Measurements from ENCODE around the gene TBL2. TPM values are rescaled to one million over a fixed set of nuclear protein-coding genes. Genes with fewer than 3 reads are reported as not detected.

Gene TBL2
- total RNA-seq, 1 donor: 68.7 TPM

DNA sequence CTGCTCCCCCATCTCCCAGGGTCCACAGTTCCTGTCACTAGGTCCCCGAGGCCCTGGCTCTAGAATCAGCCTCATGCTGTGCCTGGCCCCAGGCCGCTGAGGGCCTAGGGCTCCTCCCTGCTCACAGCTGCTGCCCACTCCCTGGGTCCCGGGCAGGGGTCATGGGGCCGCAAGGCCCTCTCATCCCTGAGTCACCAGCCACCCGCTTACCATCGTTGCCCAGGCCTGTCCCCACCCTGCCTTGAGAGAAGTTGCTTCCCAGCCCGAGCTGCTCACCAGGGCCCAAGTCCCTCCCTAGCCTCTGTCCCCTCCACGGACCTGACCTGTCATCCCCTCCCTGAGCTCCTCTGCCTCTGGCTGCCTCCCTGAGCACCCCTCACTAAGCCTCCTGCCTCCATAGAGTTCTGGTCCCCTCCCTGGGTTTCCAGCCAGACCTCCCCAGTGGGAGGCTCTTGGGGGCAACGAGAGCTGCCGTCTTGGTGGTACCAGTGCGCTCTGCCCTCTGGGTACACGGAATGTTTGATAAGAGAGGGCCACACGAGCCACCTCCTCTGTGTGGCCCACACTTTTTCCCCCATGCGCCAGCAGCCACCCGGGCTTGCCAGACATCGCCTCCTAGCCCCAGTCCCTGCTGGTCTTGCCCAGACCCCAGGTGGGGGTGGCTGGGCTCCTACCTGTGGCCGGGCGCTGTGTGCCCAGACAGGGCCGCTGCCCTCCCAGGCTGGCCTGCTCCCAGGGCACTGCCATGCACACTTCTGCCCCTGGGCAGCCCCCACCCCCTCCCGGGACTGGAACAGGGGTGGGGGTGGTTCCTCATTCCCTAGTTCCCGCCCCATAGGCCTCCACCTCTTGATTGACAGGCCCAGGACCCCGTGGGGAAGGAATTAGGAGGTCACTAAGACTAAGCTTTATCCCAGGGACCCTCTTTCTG is 24.6 kb upstream of the TBL2 start:
- H3K4me3 ChIP-seq (ENCODE audit: low read depth, low read length): no peak overlapping the region
- no peak for DNase-seq (ENCODE audit: low read depth)
- TF ChIP-seq, protein P1, sequence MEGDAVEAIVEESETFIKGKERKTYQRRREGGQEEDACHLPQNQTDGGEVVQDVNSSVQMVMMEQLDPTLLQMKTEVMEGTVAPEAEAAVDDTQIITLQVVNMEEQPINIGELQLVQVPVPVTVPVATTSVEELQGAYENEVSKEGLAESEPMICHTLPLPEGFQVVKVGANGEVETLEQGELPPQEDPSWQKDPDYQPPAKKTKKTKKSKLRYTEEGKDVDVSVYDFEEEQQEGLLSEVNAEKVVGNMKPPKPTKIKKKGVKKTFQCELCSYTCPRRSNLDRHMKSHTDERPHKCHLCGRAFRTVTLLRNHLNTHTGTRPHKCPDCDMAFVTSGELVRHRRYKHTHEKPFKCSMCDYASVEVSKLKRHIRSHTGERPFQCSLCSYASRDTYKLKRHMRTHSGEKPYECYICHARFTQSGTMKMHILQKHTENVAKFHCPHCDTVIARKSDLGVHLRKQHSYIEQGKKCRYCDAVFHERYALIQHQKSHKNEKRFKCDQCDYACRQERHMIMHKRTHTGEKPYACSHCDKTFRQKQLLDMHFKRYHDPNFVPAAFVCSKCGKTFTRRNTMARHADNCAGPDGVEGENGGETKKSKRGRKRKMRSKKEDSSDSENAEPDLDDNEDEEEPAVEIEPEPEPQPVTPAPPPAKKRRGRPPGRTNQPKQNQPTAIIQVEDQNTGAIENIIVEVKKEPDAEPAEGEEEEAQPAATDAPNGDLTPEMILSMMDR (IDR thresholded peaks at IDR 0.05; ENCODE audit: insufficient read depth, low read depth, low read length): no peak

GRCh38 chr7:73599916-73600315 is 21.5 kb upstream of the TBL2 start:
- DNase-seq (ENCODE audit: low read depth): no peak
- H3K4me3 ChIP-seq (ENCODE audit: low read depth, low read length): no peak overlapping the region

GRCh38 chr7:73599151-73599882 is 20.9 kb upstream of the TBL2 start:
- TF ChIP-seq, protein P1 (IDR thresholded peaks at IDR 0.05; ENCODE audit: insufficient read depth, low read depth, low read length): no peak
- H3K4me3 ChIP-seq (ENCODE audit: low read depth, low read length): no peak overlapping the region
- DNase-seq (ENCODE audit: low read depth): no peak

More at GRCh38 chr7:73599916-73600315, 21.5 kb upstream of the TBL2 start:
- TF ChIP-seq, protein P1 (IDR thresholded peaks at IDR 0.05; ENCODE audit: insufficient read depth, low read depth, low read length): no peak

DNA sequence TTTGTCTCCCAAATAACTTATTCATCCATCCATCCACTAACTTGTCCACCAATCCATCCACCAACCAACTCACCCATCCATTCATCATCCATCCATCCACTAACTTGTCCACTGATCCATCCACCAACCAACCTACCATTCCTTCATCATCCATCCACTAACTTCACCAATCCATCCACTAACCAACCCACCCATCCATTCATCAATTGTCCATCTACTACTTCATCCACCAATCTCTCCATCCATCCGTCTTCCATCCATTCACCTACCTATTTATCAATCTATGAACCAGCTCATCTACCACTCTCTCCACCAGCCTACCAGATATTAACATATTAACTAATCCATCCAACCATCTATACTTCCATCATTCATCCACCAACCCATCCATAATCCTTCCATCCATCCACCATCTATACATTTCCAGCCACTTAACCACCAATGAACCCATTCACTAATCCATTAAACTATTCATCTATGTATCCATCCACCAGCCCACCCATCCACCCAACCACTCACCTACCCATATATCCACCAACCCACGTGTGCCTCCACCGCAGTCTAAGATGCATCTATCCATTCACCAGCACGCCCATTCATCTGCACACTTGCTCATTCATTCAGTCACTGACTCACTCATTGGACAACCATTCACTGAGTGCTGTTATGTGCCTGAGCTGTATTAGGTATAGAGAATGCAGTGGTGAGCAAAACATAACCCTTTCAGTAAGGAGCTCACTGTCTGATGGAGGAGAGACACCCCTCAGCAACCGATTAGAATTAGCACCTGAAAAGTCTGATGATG is 19.8 kb upstream of the TBL2 start:
- TF ChIP-seq, protein P1 (IDR thresholded peaks at IDR 0.05; ENCODE audit: insufficient read depth, low read depth, low read length): no peak
- DNase-seq (ENCODE audit: low read depth): no peak
- H3K4me3 ChIP-seq (ENCODE audit: low read depth, low read length): no peak overlapping the region

DNA sequence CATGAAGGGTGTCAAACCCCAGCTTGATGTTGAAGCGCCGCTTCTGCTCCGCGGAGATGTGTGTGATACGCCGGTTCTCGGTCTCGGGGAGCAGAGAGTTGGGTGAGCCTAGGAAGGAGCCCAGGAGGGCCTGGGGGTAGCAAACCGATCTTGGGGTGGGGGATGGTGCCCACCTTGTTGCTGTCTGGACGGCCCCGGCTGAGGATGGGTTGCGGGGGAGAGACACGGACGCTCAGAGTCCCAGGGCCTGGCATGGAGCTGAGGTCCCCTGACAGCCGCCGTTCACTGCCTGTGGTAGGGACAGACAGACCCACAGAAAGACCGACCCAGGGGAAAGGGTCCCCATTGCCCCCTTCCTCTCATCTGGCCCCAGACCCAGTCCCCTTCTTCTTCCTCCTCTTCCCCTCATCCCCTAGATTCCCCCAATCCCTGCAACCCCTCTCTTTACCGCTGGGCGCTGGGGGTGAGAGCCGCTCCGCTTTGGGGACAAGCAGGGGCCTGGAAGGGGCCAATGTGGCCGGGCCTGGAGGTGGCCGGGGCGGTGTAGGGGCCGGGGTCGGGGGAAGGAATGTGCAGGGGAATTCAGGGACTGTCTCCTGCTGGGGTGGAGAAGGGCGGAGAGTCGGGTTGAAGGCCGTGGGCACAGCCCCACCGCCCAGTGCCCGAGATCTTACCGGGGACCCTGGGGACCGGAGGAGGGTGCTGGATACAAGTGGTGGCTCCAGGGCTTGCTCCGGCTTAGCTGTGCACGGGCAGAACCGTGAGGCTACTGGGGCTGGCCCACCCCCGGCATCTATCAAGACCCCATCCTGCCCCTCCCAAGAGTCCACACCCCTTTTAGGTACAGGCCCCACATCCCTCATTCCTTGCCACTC is 18.0 kb upstream of the TBL2 start:
- TF ChIP-seq, protein P1 (IDR thresholded peaks at IDR 0.05; ENCODE audit: insufficient read depth, low read depth, low read length): no peak
- no peak overlapping the region for H3K4me3 ChIP-seq (ENCODE audit: low read depth, low read length)
- no peak for DNase-seq (ENCODE audit: low read depth)
